NCI-H748 treated with DMSO at 0.1 percent for 48 hours (cell line): ENCODE data around the gene TMPRSS6.

Experiments used
- DNase-seq: peaks from one replicate; lab custom pipeline; 2025; lab: John Stamatoyannopoulos, UW

The TMPRSS6 gene

GRCh38 chr22:37028692-37029674 is 80.5 kb downstream of the TMPRSS6 start:
- DNase-seq = no peak

DNA sequence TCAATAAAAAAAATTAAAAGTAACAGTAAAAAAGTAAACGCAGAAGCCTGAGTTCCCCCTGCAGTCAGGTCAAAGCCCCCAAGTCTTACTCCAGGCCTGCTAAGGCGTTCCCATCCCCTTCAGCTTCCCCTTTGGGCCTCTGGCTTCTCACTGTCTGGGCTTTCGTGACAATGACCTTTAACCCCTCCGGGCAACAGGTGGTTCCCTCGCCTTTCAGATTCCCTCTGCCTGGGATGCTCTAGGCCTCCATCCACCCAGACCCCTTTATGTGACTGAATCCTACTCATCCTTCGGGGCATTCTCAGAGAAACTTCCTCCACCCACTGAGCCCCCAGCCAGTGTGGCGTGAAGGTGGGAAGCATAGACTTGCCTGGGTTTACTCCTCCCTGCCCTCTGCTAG is 82.0 kb downstream of the TMPRSS6 start:
- no peak for DNase-seq

- no peak for DNase-seq
These were observed 83.2 kb downstream of the TMPRSS6 start for GRCh38 chr22:37026325-37026724.

DNA sequence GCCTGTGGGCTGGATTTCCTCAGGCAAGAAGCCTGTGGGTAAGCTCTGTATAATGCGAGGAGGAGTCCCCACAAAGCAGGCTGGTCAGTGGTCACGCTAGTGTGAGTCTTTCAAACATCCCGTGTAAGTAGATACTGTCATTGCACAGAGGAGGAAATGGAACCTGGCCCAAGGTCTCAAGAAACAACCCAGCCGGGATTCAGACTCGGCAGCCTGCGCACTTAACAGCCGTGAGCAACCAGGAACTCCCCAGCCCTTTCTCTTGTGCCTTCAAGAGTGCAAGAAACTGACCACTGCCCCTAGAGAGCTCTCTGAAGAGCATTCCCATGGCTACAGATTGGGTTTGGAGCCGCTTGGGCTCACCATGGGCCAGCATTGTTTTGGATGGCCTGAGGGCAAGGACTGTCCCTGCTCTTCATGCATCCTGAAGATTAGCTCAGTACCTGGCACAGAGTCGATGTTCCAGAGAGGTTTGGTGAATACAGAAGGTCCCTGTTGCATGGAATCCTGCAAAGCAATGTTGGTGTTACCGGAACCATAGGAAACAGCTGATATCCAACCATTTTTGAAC is 83.9 kb downstream of the TMPRSS6 start:
- DNase-seq = no peak

GRCh38 chr22:37024339-37025157 is 85.0 kb downstream of the TMPRSS6 start:
- DNase-seq = no peak

DNA sequence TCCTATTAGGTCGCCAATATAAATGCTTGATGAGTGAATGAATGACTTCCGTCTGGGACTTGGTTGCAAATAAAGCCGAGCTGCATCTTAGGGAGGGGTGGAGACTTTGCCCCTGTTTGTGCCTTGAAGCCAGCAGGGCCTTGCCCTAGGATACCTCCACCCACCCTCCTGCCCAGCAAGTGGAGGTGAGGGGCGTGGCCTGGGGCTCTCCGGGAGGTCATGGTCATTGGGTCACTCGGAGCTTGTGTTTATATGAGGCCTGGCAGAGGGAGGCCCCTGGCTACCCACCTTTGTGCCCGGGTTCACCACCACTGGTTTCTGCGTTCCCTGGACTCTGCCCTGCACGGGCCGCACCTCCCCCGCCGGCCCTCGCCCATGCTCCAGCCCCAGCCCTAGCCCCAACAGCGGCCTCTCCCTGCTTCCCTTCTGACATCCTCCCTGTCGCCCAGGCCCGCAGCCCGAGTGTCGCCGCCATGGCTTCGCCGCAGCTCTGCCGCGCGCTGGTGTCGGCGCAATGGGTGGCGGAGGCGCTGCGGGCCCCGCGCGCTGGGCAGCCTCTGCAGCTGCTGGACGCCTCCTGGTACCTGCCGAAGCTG is 85.7 kb downstream of the TMPRSS6 start:
- DNase-seq = no peak

DNA sequence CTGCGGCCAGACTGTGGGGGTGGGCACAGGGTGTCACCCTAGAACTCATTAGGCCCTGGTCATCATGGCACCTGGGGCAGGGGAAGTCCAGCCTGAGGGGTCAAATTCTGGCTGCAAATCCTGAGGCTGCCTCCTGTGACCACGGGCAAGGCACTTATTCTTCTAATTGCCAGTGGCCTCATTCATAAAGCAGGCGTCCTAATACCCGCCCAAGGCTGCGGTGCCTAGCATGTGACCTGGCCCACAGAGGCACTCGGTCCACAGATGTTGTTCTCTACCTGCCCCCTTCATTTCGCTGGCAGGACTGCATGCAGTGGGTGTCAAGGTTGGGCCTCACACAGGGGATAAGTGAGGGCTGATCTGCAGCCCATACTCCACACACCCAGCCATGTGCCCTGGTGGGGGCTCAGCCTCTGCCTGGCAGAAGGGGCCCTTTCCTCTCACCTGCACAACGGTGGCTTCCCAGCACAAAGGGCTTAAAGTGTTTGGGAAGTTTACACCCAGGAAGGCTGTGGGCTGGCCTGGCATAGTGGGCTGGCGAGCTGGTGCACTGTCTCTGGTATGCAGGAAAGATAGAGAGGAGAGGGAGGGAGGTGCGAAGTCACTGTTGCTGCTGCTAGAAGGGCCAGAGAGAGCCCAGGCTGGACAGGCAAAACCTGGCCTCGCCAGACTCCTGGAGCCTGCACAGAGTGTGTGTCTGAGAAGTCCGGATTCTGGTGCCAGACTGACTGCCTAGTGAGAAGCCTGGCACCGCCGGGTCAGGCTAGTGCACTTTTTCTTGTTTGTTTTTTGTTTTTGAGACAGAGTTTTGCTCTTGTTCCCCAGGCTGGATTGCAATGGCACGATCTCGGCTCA is 86.8 kb downstream of the TMPRSS6 start:
- no peak for DNase-seq

DNA sequence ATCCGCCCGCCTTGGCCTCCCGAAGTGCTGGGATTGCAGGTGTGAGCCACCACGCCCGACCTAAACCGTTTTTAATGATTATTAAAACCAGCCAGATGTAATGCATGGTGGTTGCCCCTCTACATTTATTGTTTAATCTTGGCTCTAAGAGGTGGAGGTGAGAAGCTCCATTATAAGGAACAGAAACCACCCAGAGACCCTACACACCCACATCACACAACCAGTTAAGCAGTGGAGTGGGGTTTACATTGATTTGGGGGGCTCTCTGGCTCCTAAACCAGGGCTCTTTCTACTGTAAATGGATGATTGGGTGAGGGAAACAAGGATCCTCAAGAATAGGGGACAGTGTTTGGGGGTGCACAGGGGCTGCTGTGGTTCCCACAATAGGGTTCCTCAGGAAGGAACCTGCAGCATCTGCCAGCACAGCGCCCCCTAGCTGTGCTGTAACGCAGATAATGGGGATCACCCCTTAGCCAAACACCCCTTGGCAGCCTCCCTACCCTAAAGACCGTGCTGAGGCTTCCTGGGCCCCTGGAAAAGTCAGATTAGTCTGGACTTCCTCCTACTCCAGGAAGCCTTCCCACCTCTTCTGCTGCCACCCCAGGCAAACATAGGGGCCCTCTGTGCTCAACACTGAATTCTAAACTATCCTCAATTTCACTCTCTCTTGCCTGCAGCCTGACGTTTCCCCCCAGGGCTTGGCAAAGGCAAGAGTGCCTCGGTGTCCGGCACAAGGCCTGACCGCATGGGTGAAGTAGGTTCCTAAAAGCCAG is 87.6 kb downstream of the TMPRSS6 start:
- DNase-seq = no peak

DNA sequence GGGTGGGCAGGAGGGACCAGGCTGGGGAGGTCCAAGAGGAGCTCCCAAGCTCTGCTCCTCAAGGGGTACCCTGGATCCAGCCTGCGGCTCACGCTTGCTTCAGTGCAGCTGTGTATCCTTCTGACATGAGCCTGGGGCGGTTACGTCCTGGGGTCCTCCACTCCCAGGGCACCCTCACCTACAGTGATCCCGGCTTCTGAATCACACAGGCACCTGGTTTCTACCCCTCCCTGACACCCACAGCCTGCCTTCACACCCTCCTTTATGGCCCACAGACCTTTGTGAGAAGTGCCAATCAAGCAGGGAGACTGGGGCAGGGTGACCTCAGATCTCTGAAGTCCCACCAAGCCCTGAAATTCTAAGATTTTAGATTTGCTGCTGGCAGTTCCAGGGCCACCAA is 88.5 kb downstream of the TMPRSS6 start:
- DNase-seq = no peak

DNA sequence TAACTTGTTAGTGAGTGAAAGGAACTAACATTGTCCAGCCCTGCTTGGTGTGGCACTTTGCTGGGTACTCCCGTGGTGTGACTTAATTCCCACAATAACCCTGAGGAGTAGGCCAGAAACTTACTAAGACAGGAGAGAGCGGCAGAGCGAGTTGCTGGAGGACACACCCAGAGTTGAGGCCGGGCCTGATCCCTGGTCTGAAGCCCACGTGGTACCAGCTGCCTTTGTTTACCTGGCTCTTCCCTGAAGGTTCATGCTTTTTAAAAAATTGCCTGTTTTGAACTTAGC is 89.4 kb downstream of the TMPRSS6 start:
- no peak for DNase-seq

DNA sequence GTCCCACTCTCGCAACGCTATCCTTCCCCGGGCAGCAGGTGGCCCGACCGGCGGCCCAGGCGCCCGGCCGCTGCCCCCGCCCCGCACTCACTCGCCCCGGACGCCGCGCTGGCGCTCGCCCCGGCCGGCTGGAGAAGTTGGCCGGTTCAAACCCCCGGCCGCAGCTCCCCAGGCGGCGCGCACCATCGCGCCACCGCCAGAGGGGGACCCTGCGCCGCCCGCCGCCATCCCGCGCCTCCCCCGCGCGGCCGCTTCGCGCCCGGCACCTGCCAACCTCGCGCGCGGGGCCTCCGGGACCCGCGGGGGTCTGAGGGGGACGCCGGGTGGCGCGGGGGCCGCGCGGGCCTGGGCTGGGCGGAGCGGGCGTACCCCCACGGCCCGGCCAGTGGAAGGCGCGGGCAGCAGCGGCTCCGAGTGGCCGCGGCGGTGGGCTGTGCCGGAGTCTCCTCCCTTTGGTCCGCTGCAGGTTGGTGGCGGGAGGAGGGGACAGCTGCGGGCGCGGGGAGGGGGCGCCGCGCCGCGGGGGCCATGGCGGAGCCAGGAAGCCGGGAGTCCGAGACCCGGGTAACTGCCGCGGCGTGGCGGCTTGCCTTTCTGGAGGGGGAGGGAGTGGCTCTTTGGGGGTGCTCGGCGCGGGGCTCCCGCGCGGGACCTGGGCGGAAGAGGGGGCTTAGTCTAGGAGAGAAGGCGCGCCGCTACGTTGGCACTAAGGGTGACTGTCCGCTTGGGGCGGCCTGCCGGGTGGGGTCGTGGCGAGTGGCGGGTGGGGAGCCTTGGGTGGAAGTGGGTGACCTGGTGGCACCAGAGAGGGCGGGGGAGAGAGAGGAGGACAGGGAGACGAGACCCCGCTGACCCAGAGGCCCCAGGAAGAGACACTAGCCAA is 90.0 kb downstream of the TMPRSS6 start, which contains the start of the genes MPST and TST:
Gene MPST, plus strand, starts transcription at position 434 of the 883 bp plus-strand sequence. Its CDS starts 95 bp downstream, at position 529.
Gene TST, minus strand, starts transcription at position 139 of the 883 bp plus-strand sequence. CDS start 715 bp downstream, outside the sequence.
- DNase-seq = no peak

GRCh38 chr22:37018815-37019308 is 90.7 kb downstream of the TMPRSS6 start:
- DNase-seq = no peak

DNA sequence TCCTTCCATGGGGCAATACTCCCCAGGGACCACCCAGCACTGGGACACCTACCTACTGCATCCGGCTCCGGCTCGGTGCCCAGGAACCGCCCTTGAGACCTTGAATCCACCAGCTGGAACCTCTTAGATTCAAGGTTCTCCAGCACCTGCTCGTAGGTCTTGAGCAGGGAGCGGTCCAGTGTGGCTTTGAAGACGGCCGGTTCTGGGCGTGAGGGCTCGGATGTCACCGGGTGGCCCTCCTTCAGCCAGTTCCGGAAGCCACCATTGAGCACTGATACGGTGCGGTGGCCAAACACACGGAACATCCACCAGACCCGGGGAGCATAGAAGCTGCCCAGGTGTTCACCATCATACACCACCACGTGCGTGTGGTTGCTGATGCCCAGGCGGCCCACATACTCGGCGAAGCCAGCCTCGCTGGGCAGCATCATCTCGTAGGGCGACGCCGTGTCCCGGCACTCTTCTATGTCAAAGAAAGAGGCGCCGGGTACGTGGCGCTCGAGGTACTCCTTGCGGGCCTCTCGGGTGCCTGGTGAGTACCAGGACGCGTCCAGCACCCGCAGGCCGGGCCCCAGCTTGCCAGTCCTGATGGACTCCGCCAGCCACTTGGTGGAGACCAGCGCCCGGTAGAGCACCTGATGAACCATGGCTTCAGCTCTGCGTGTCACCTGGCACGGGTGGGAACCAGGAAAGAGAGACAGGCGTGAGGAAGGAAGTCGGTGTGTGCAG is 91.3 kb downstream of the TMPRSS6 start:
- no peak for DNase-seq

DNA sequence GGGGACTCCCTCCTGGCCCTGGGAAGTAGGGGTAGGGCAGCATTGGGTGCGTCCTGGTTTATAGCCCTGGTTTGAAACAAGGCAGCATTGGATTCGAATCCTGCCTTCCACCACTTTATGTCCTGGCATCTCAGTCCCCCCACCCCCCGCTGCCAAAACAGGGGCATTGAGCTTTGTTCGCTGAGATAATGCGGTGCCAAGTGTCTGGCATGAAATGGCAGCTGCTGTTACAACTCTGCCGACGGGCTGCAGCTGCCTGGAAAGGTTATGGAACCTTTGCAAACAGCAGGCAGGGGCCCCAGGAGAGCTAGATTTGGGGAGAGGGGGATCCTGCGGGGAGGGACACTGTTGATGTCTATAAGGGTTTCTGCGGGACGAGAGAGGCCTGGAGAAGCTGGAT is 92.2 kb downstream of the TMPRSS6 start:
- DNase-seq = no peak

- no peak for DNase-seq
These were observed 93.2 kb downstream of the TMPRSS6 start for GRCh38 chr22:37016134-37016910.

DNA sequence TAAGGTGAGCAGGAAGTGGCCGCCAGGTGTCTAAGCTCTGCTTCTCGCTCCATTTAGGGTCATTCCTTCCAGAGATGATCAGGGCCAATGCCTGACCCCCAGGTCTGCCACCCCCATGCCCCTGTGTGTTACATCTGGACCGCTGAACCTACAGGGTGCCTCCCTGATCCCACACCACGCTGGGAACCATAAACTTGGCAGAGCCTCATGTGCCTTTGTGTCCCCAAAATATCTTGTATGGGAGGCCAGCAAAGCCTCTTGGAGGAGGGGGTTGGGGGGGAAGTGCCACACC is 94.0 kb downstream of the TMPRSS6 start:
- no peak for DNase-seq
